Prostate gland (tissue), 2 donors: Measurements from ENCODE around the gene MGAT5. TPM values are rescaled to one million over a fixed set of nuclear protein-coding genes. Genes with fewer than 3 reads are reported as not detected.

Experiments used
- DNase-seq: peaks from one replicate; pipeline ENCODE4 v3.0.0-alpha.2; 2019; ENCODE audit warnings: low spot score
- H3K27ac ChIP-seq, 2 donors: fragments of 200-600 bp; sonication (generic); 2 replicates each; pipeline ENCODE4 v1.5.1; 2017 to 2019
- H3K27me3 ChIP-seq: fragments of 200-600 bp; sonication (generic); replicated peaks from 2 replicates; pipeline ENCODE4 v1.5.1; 2019; ENCODE audit not compliant: insufficient read depth
- H3K36me3 ChIP-seq, 2 donors: fragments of 200-600 bp; sonication (generic); 1 replicate in 1 of 2; 2 replicates in 1 of 2; pipeline versions ENCODE4 v1.5.1 to v1.8.1; 2017 to 2019
- H3K4me1 ChIP-seq: fragments of 200-600 bp; sonication (generic); replicated peaks from 2 replicates; pipeline ENCODE4 v1.5.1; 2019
- H3K4me3 ChIP-seq, 2 donors: fragments of 200-600 bp; sonication (generic); 2 replicates each; pipeline ENCODE4 v1.5.1; 2017 to 2019
- H3K9me3 ChIP-seq: fragments of 200-600 bp; sonication (generic); 2 replicates; pipeline ENCODE4 v1.5.1; 2017
- POLR2A ChIP-seq: fragments of 450-650 bp; IDR thresholded peaks from one replicate; pipeline ENCODE4 v1.6.1; 2016; ENCODE audit warnings: antibody characterized with exemption, mild to moderate bottlenecking
- POLR2AphosphoS5 ChIP-seq: sonication (generic); formaldehyde crosslinking; IDR thresholded peaks from one replicate; pipeline ENCODE4 v1.6.1; 2017; ENCODE audit warnings: antibody characterized with exemption
- WGBS: methylation state at CpG from one replicate; pipeline ENCODE4 v1.1.5; 2018; 5-methylcytosine and 5-hydroxymethylcytosine counted together
- intact Hi-C: fragments of 100-400 bp; cut with DNase I; formaldehyde crosslinking; loops from one replicate; pipeline ENCODE4 v1.14.2; 2022
- total RNA-seq, 2 donors: library from RNA; depleted of rRNA; stranded (reverse); fragments of >200 nt; gene quantifications; one replicate each; pipeline ENCODE4 v1.1.0, GENCODE V29; 2016
- TF ChIP-seq, protein P1 (sequence below), 4 experiments: fragments of 200-600 bp in 2 of 4; fragments of 450-650 bp in 2 of 4; sonication (generic) in 2 of 4; IDR thresholded peaks; 1 replicate in 3 of 4; 2 replicates in 1 of 4; pipeline ENCODE4 v1.5.1; 2016 to 2019; ENCODE audit warnings: antibody characterized with exemption in 4 of 4, mild to moderate bottlenecking in 2 of 4, moderate library complexity in 2 of 4

Gene MGAT5
- total RNA-seq, 2 donors from 2014 or later: 20.1 to 83.2 TPM

DNA sequence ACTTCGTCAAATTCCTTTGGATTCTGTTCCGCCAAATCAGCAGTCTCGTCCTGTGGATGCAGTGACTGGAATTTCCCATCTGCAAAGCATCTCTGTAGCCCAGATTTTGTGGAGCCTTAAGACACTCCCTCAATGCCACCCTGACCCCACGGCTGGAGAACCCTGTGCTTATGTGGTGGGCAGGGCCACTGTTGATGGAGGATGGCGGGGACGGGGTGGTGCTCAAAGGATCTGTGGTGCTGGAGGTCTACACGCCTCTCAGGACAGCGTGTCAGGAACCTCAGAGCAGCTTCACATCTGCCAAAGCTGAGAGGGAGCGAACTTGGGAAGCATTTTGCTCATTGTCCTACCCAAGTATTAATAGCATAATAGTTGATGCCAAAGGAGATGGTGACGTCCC is 200.1 kb downstream of the MGAT5 start:
- intact Hi-C loops: no loop called here
- H3K36me3 ChIP-seq: no peaks in the 10 kb centered on the region
- H3K4me1 ChIP-seq: no peaks in the 10 kb centered on the region
- H3K9me3 ChIP-seq: no peaks in the 10 kb centered on the region
- no peak overlapping the region for H3K4me3 ChIP-seq
- TF ChIP-seq POLR2A (no peak), POLR2AphosphoS5 (no peak)
- TF ChIP-seq, protein P1, sequence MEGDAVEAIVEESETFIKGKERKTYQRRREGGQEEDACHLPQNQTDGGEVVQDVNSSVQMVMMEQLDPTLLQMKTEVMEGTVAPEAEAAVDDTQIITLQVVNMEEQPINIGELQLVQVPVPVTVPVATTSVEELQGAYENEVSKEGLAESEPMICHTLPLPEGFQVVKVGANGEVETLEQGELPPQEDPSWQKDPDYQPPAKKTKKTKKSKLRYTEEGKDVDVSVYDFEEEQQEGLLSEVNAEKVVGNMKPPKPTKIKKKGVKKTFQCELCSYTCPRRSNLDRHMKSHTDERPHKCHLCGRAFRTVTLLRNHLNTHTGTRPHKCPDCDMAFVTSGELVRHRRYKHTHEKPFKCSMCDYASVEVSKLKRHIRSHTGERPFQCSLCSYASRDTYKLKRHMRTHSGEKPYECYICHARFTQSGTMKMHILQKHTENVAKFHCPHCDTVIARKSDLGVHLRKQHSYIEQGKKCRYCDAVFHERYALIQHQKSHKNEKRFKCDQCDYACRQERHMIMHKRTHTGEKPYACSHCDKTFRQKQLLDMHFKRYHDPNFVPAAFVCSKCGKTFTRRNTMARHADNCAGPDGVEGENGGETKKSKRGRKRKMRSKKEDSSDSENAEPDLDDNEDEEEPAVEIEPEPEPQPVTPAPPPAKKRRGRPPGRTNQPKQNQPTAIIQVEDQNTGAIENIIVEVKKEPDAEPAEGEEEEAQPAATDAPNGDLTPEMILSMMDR (IDR thresholded peaks at IDR 0.05): no peak
- no peak overlapping the region for H3K27ac ChIP-seq
- DNase-seq: no peak
- H3K27me3 ChIP-seq: no peaks in the 10 kb centered on the region
- WGBS: 79% methylated on average over 10 of the region's 10 CpGs

DNA sequence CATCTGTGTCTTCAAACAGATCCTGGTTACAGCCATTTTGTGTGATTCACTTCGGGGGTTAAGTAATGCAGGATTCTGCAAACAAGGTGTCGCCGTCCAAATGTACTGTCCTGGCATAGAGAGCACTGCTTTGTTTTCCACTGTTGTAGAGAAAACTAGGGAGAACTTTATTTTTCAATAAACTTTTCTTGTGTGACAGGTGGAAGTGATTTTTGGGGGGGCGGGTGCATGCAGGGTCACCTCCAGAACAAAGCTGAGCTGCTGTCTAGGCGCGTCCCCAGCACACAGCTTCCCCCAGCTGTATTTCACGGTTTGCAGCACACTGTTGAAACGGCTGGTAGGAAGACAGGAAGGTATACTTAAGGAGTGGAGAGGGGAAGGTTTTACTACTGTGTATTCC is 200.6 kb downstream of the MGAT5 start:
- Histone ChIP-seq H3K4me3 (no peak overlapping the region), H3K9me3 (no peaks in the 10 kb centered on the region), H3K27me3 (no peaks in the 10 kb centered on the region), H3K4me1 (no peaks in the 10 kb centered on the region), H3K36me3 (no peaks in the 10 kb centered on the region), H3K27ac (no peak overlapping the region)
- 52% methylated on average over 8 of the region's 8 CpGs for WGBS
- no peak for DNase-seq
- no peak for TF ChIP-seq POLR2A
- TF ChIP-seq, protein P1 (IDR thresholded peaks at IDR 0.05): no peak
- TF ChIP-seq POLR2AphosphoS5: no peak
- intact Hi-C loops: no loop called here

DNA sequence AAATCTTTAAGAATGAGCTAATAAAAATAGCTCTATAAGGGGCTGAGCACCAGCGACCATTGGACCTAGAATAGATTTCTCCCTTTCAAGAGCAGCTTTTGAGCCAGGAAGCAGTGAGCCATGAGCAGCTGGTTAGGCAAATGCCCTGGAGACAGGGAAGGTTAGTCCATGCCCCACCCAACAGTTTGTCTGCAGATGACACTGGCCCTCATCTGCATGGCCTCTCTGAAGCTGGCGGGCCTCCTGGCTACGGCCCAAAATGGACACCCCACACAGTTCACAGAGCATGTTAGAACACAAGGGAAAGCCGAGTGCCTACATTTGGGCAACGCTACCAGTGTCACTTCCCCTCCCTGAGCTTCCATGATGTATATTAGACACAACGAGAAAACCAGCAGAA is 201.1 kb downstream of the MGAT5 start:
- TF ChIP-seq POLR2AphosphoS5 (no peak), POLR2A (no peak)
- TF ChIP-seq, protein P1 (IDR thresholded peaks at IDR 0.05): no peak
- no peaks in the 10 kb centered on the region for H3K27me3 ChIP-seq
- no peak for DNase-seq
- H3K27ac ChIP-seq: no peak overlapping the region
- H3K4me1 ChIP-seq: no peaks in the 10 kb centered on the region
- H3K36me3 ChIP-seq: no peaks in the 10 kb centered on the region
- 74% methylated on average over 6 of the region's 6 CpGs for WGBS
- H3K4me3 ChIP-seq: no peak overlapping the region
- intact Hi-C loops: no loop called here
- no peaks in the 10 kb centered on the region for H3K9me3 ChIP-seq

DNA sequence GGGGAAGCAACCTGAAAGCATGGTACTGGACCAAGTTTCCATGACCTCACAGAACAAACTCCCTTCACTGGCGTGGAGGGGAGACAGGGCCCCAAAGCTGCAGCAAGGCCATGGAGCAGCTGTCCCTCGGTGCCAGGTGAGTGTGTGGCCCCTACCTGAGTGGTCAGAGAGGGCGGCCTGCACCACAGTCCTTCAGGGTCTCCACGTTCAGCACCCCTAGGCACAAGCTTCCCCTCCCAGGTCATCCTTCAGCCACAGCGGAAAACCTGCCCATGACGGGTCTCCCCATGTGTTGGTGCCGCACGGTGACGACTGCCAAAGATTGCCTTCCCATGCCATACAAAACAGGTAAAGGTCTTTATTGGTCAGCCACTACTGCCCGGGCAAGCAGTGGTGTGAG is 201.6 kb downstream of the MGAT5 start:
- TF ChIP-seq POLR2AphosphoS5 (no peak), POLR2A (no peak)
- TF ChIP-seq, protein P1 (IDR thresholded peaks at IDR 0.05): no peak
- DNase-seq: no peak
- WGBS: 91% methylated on average over 10 of the region's 10 CpGs
- Histone ChIP-seq H3K9me3 (no peaks in the 10 kb centered on the region), H3K4me3 (no peak overlapping the region), H3K4me1 (no peaks in the 10 kb centered on the region), H3K36me3 (no peaks in the 10 kb centered on the region), H3K27me3 (no peaks in the 10 kb centered on the region), H3K27ac (no peak overlapping the region)
- intact Hi-C loops: no loop called here

DNA sequence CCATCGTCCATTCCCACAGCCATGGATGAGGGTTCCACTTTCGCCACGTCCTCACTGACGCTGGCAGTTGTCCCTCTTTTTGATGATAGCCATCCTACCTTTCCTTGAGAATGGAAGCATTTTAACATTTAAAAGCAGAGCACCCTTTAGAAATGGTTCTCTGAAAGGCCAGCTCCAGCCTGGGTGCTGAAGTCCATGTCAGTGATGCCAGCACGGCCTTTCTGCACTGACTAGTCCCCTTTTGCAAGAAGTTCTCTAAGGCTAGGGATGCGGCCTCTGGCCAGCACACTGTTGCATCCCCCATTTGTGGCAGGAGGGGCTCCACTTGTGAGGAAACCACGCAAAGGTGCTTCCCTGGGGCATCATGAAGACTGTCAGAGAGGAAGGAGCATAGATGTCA is 203.5 kb downstream of the MGAT5 start:
- TF ChIP-seq POLR2AphosphoS5 (no peak), POLR2A (no peak)
- TF ChIP-seq, protein P1 (IDR thresholded peaks at IDR 0.05): no peak
- Histone ChIP-seq H3K4me3 (no peak overlapping the region), H3K27ac (no peak overlapping the region), H3K4me1 (no peaks in the 10 kb centered on the region), H3K9me3 (no peaks in the 10 kb centered on the region), H3K27me3 (no peaks in the 10 kb centered on the region), H3K36me3 (no peaks in the 10 kb centered on the region)
- WGBS: 94% methylated on average over 7 of the region's 7 CpGs
- intact Hi-C loops: no loop called here
- no peak for DNase-seq
